Neuronal stem cell (in vitro differentiated cells): Measurements from ENCODE around the gene TMEM221.

Experiments used
- DNase-seq: peaks from one replicate; pipeline ENCODE4 v3.0.0-alpha.2; 2013; ENCODE audit warnings: low spot score
- H2AFZ ChIP-seq: one replicate; pipeline ENCODE4 v1.6.1; 2013; ENCODE audit warnings: mild to moderate bottlenecking, low read length, inconsistent platforms
- H2AK5ac ChIP-seq: 2 replicates; pipeline ENCODE4 v1.6.1; 2013; ENCODE audit warnings: low read depth, mild to moderate bottlenecking, inconsistent platforms, low read length, moderate library complexity, mixed read lengths
- H2BK120ac ChIP-seq: 2 replicates; pipeline ENCODE4 v1.6.1; 2013; ENCODE audit warnings: low read depth, mild to moderate bottlenecking, inconsistent platforms, low read length, moderate library complexity, mixed read lengths
- H2BK12ac ChIP-seq: one replicate; pipeline ENCODE4 v1.6.1; 2013; ENCODE audit warnings: low read length, inconsistent platforms
- H2BK15ac ChIP-seq: 2 replicates; pipeline ENCODE4 v1.6.1; 2013; ENCODE audit warnings: mild to moderate bottlenecking, low read length, inconsistent platforms, mixed read lengths
- H2BK5ac ChIP-seq: one replicate; pipeline ENCODE4 v1.6.1; 2013; ENCODE audit warnings: inconsistent platforms, mild to moderate bottlenecking, low read length, moderate library complexity
- H3K14ac ChIP-seq: one replicate; pipeline ENCODE4 v1.6.1; 2013; ENCODE audit warnings: low read length, inconsistent platforms
- H3K18ac ChIP-seq: 2 replicates; pipeline ENCODE4 v1.6.1; 2013; ENCODE audit warnings: low read length, inconsistent platforms
- H3K23ac ChIP-seq: 2 replicates; pipeline ENCODE4 v1.6.1; 2013; ENCODE audit warnings: low read depth, mild to moderate bottlenecking, mixed read lengths, low read length, inconsistent platforms; ENCODE audit not compliant: poor library complexity
- H3K27ac ChIP-seq: replicated peaks from 3 replicates; pipeline ENCODE4 v1.5.1; 2013; ENCODE audit warnings: low read length, inconsistent platforms
- H3K27me3 ChIP-seq, 3 experiments: 2 replicates each; pipeline ENCODE4 v1.6.1; 2013; ENCODE audit warnings: low read length in 3 of 3, mild to moderate bottlenecking in 2 of 3, inconsistent platforms in 1 of 3, low read depth in 1 of 3, mixed read lengths in 1 of 3, moderate library complexity in 1 of 3; ENCODE audit not compliant: control insufficient read depth in 3 of 3, insufficient read depth in 3 of 3
- H3K36me3 ChIP-seq, 2 donors: replicated peaks in 1 of 2; 2 replicates each; pipeline ENCODE4 v1.6.1; 2013; ENCODE audit warnings: low read length in 2 of 2; ENCODE audit not compliant: control insufficient read depth in 2 of 2, insufficient read depth in 2 of 2
- H3K4ac ChIP-seq: 2 replicates; pipeline ENCODE4 v1.6.1; 2013; ENCODE audit warnings: inconsistent platforms, mild to moderate bottlenecking, low read length, moderate library complexity
- H3K4me1 ChIP-seq, 2 donors: 1 replicate in 1 of 2; 2 replicates in 1 of 2; pipeline ENCODE4 v1.6.1; 2013; ENCODE audit warnings: low read length in 2 of 2, low read depth in 1 of 2; ENCODE audit not compliant: control insufficient read depth in 2 of 2, insufficient read depth in 1 of 2
- H3K4me2 ChIP-seq: one replicate; pipeline ENCODE4 v1.6.1; 2013; ENCODE audit warnings: mild to moderate bottlenecking, low read length, inconsistent platforms; ENCODE audit not compliant: insufficient read depth, poor library complexity, severe bottlenecking
- H3K4me3 ChIP-seq, 2 donors: 2 replicates each; pipeline ENCODE4 v1.5.1; 2013; ENCODE audit warnings: low read length in 2 of 2, mild to moderate bottlenecking in 2 of 2, inconsistent platforms in 1 of 2, moderate library complexity in 1 of 2
- H3K79me1 ChIP-seq: one replicate; pipeline ENCODE4 v1.6.1; 2013; ENCODE audit warnings: low read depth, mild to moderate bottlenecking, inconsistent platforms, low read length, moderate library complexity
- H3K9ac ChIP-seq: one replicate; pipeline ENCODE4 v1.6.1; 2013; ENCODE audit warnings: mild to moderate bottlenecking, low read depth, low read length, inconsistent platforms; ENCODE audit not compliant: poor library complexity
- H3K9me3 ChIP-seq, 2 donors: replicated peaks in 1 of 2; 2 replicates each; pipeline versions ENCODE3 to v1.6.1; 2013; ENCODE audit warnings: low read length in 2 of 2, mild to moderate bottlenecking in 2 of 2, inconsistent platforms in 1 of 2, low read depth in 1 of 2, mixed read lengths in 1 of 2, moderate library complexity in 1 of 2; ENCODE audit not compliant: control insufficient read depth in 2 of 2, insufficient read depth in 1 of 2
- H4K8ac ChIP-seq: one replicate; pipeline ENCODE4 v1.6.1; 2013; ENCODE audit warnings: low read depth, mild to moderate bottlenecking, inconsistent platforms, low read length, moderate library complexity
- H4K91ac ChIP-seq: one replicate; pipeline ENCODE4 v1.6.1; 2013; ENCODE audit warnings: low read length, low read depth, mild to moderate bottlenecking, inconsistent platforms; ENCODE audit not compliant: poor library complexity
- WGBS, 2 donors: extraction: QIAGEN DNeasy Blood & Tissue Kit; methylation state at CpG; one replicate each; pipeline ENCODE4 v1.1.7; 2013; ENCODE audit warnings: missing lambda C conversion rate in 2 of 2, mixed read lengths in 1 of 2; ENCODE audit not compliant: insufficient read length in 2 of 2, insufficient replicate concordance in 1 of 2; ENCODE audit errors: extremely low coverage in 2 of 2; 5-methylcytosine and 5-hydroxymethylcytosine counted together

The TMEM221 gene

DNA sequence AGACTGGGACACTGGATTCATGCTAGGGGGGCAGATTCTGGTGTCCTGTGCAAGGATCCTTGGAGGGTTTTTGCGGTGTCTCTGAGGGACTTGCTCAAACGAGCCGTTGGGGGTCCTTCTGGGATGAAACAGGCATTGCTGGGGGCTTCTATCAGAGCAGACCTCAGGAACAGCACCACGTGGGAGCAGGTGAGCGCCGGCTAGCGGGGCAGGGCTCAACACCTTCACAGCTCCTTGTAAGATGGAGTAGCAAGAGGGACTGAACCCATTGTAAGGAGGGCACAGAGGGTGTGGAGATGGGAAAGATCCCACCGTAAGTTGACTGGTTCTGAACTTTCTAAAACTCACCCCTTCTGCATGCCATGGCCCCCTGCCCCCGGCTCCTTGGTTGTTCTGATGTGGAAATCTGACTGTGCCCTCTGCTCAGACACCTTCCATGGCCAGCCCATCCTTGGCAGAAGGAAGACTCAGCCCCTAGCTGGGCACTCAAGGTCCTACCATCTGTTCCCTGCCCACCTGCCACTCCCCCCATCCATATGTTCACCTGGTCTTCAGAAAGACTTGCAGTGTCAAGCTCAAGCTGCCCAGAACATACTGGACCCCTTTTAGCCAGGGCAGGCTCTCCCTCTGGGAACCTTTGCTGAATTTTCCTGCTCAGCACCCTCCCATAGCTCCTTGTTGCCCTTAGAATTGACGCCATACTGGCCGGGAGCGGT, 23.1 kb upstream of the TMEM221 start:
- H3K18ac ChIP-seq = peak overlapping the region; percentile 44
- H2BK12ac ChIP-seq = no peak overlapping the region
- H3K36me3 ChIP-seq = no peaks in the 10 kb centered on the region
- H2AFZ ChIP-seq = peak overlapping the region; percentile 100
- peak overlapping the region; percentile 3 for H2BK15ac ChIP-seq
- no peak overlapping the region for H3K9ac ChIP-seq
- H2BK120ac ChIP-seq = no peak overlapping the region
- H3K4me1 ChIP-seq = peaks cover 13 to 16% of the 10 kb centered on the region in 2 donors
- peaks cover 0 to 9% (median 0%) of the 10 kb centered on the region in 3 experiments for H3K27me3 ChIP-seq
- H2AK5ac ChIP-seq = peak overlapping the region; percentile 39
- no CpG with 5 or more reads among the region's 12 CpGs for WGBS, 2 donors
- H3K23ac ChIP-seq = no peak overlapping the region
- H3K14ac ChIP-seq = peak overlapping the region; percentile 23
- H3K9me3 ChIP-seq = no peaks in the 10 kb centered on the region
- H4K8ac ChIP-seq = no peak overlapping the region
- H3K4me2 ChIP-seq = peak overlapping the region; percentile 72
- H2BK5ac ChIP-seq = no peak overlapping the region
- H4K91ac ChIP-seq = peak overlapping the region; percentile 12
- H3K4ac ChIP-seq = no peak overlapping the region
- no peak overlapping the region for H3K27ac ChIP-seq
- no peak for DNase-seq
- peak overlapping the region; percentile 97 to 99 for H3K4me3 ChIP-seq
- peaks cover 2% of the 10 kb centered on the region for H3K79me1 ChIP-seq

DNA sequence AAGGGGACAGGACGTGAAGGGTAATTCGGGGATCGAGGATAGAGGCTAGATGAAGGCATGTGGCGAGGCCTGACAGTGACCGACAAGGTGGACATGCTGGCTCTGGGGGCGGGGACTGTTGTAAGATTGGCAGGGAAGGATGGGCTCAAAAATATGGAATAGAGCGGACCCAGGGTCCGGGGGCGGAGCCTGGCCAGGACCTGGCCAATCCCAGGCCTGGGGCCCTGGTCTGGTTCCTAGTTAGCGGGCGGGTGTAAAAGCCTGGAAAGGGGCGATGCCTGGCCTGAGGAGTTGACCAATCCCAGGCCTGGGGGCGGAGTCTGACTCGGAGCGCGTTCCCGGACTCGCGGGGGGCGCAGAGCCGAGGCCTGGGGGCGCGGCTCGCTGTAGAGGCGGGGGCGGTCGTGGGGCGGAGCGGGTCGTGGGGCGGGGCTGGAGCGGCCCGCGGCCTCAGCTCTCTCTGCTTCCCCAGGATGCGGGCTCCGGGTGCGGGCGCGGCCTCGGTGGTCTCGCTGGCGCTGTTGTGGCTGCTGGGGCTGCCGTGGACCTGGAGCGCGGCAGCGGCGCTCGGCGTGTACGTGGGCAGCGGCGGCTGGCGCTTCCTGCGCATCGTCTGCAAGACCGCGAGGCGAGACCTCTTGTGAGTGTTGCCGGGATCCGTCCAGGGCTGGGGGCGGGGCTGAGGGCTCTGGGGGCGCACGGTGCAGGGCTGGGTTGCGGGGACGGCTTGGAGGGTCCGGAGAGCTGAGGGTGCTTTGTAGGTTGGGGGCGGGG, 21.8 kb upstream of the TMEM221 start, which contains the start of gene SLC27A1:
SLC27A1 (plus strand) TSS at position 457 of the 774 bp plus-strand sequence; CDS start at position 474, 17 bp downstream.
- Histone ChIP-seq H4K8ac (peak within 1 kb of the TSS; percentile 43), H2BK15ac (peak within 1 kb of the TSS; percentile 25), H4K91ac (no peak within 1 kb of the TSS), H3K36me3 (no peaks in the 10 kb centered on the region), H2BK5ac (peak within 1 kb of the TSS; percentile 93), H3K4me1 (peaks cover 15 to 16% of the 10 kb centered on the region in 2 donors), H2AK5ac (peak within 1 kb of the TSS; percentile 39), H3K27ac (peak within 1 kb of the TSS; percentile 95), H2BK12ac (peak within 1 kb of the TSS; percentile 97), H3K79me1 (no peaks in the 10 kb centered on the region), H3K9ac (peak within 1 kb of the TSS; percentile 99), H3K9me3 (no peaks in the 10 kb centered on the region), H3K27me3 (peaks cover 0 to 9% (median 0%) of the 10 kb centered on the region in 3 experiments), H3K14ac (peak within 1 kb of the TSS; percentile 100), H3K4me2 (peak within 1 kb of the TSS; percentile 92), H2BK120ac (peak within 1 kb of the TSS; percentile 1), H3K23ac (peak within 1 kb of the TSS; percentile 97), H3K4ac (no peak within 1 kb of the TSS), H3K4me3 (peak within 1 kb of the TSS; percentile 97 to 99), H3K18ac (peak within 1 kb of the TSS; percentile 100), H2AFZ (peak within 1 kb of the TSS; percentile 100)
- DNase-seq = peak; percentile 99
- WGBS, 2 donors = no CpG with 5 or more reads among the region's 67 CpGs

DNA sequence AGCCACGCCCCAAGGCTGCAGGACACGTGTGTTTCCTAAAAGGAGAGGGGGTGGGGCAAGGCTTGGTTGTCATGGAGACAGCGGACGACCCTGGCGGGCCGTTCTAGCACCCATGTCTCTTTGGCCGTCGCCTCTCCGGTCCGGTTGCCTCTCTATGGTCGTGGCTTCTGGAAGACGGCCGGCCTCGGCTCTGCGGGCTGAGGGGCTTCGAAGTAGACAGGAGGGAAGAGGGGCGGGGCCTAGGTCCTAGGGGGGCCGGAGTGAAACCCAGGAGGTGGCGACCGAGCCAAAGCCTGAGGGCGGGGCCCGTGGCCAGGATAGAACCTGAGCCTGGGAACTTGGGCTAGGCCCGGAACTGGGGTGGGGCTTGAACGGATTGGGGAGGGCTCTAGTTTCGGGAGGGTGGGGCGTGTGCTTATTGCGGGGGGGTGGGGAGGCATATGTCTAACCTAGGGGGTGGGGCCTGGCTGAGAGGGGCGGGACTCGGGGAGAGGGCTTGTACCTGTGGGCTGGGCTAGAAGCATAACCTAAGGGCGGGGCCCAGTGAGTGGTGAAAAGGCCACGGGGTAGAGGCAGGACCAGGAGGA, 21.1 kb upstream of the TMEM221 start:
- WGBS, 2 donors = no CpG with 5 or more reads among the region's 31 CpGs
- peak; percentile 95 for DNase-seq
- H3K9me3 ChIP-seq = no peaks in the 10 kb centered on the region

More for the DNA sequence above, 21.1 kb upstream of the TMEM221 start:
- Histone ChIP-seq H2BK5ac (peak overlapping the region; percentile 27), H3K79me1 (no peaks in the 10 kb centered on the region), H3K18ac (peak overlapping the region; percentile 87), H3K4me3 (peak overlapping the region; percentile 87 to 99), H3K36me3 (no peaks in the 10 kb centered on the region), H3K14ac (no peak overlapping the region), H3K4me1 (peaks cover 15 to 16% of the 10 kb centered on the region in 2 donors), H3K4ac (no peak overlapping the region), H3K27me3 (peaks cover 0 to 11% (median 0%) of the 10 kb centered on the region in 3 experiments), H3K23ac (peak overlapping the region; percentile 75), H3K9ac (peak overlapping the region; percentile 12), H4K91ac (no peak overlapping the region), H2BK12ac (no peak overlapping the region), H4K8ac (no peak overlapping the region), H3K4me2 (peak overlapping the region; percentile 92), H2AK5ac (no peak overlapping the region), H3K27ac (peak overlapping the region; percentile 95), H2BK120ac (no peak overlapping the region), H2BK15ac (peak overlapping the region; percentile 25), H2AFZ (peak overlapping the region; percentile 99)
